ENCODE measurements around the gene SLC47A2. TPM values are rescaled to one million over a fixed set of nuclear protein-coding genes. Genes with fewer than 3 reads are reported as not detected.
"Not testable (repeated sequence)": the region's sequence is repeated elsewhere in the genome, so short reads cannot be mapped to it uniquely, and the experiment has no call there.

Gene SLC47A2, protein sequence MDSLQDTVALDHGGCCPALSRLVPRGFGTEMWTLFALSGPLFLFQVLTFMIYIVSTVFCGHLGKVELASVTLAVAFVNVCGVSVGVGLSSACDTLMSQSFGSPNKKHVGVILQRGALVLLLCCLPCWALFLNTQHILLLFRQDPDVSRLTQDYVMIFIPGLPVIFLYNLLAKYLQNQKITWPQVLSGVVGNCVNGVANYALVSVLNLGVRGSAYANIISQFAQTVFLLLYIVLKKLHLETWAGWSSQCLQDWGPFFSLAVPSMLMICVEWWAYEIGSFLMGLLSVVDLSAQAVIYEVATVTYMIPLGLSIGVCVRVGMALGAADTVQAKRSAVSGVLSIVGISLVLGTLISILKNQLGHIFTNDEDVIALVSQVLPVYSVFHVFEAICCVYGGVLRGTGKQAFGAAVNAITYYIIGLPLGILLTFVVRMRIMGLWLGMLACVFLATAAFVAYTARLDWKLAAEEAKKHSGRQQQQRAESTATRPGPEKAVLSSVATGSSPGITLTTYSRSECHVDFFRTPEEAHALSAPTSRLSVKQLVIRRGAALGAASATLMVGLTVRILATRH
- total RNA-seq, result not detected

DNA sequence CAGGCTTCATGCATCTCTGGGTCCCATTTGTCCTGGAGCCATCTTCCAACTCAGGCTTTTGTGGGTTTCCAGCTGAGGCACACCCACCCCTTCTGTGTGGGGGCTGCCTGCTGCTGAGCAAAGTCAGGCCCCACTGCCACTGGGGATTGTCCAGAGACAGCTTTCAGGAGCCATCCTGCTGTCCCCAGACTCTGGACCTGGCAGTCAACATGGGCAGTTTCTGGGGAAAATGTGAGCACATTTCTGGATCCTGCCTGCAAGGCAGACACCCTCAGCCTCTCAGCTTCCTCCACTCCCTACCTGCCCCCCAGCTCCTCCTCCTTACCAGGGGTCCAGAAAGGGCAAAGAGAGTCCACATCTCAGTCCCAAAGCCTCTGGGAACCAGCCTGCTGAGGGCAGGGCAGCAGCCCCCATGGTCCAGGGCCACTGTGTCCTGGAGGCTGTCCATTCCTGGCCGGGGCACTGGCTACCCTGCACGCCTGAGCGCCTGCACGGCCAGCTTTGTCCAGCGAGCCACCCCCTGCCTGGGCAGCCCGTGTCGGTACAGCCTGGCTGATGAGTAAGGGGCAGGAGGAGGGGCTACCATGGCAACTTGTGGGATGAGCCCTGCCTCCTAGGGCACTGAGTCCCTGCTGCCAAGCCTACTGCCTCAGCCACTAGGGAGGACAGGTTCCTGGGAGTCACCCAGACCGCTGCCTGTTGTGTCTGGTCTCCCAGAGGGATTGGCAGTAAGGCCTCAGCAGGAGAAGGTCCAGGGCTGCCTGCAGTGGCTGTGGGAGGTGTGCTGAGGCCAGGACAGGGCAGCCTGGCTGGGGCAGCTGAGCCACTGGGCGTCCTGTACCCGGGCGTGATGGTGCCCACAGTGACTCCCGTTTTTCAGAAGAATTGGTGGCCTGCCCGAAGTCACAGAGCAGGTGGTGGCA lies at the start of gene SLC47A2:
Gene SLC47A2, minus strand, starts transcription at position 477 of the 923 bp plus-strand sequence. Its CDS starts 29 bp downstream, at position 448.
- Histone ChIP-seq H3K27me3 (no peaks in the 10 kb centered on the region), H3K27ac (no peak within 1 kb of the TSS), H3K36me3 (no peaks in the 10 kb centered on the region), H3K4me1 (peaks cover 0 to 10% of the 10 kb centered on the region in 2 donors), H3K9me3 (no peaks in the 10 kb centered on the region), H3K4me3 (no peak within 1 kb of the TSS)
- TF ChIP-seq, protein P1, sequence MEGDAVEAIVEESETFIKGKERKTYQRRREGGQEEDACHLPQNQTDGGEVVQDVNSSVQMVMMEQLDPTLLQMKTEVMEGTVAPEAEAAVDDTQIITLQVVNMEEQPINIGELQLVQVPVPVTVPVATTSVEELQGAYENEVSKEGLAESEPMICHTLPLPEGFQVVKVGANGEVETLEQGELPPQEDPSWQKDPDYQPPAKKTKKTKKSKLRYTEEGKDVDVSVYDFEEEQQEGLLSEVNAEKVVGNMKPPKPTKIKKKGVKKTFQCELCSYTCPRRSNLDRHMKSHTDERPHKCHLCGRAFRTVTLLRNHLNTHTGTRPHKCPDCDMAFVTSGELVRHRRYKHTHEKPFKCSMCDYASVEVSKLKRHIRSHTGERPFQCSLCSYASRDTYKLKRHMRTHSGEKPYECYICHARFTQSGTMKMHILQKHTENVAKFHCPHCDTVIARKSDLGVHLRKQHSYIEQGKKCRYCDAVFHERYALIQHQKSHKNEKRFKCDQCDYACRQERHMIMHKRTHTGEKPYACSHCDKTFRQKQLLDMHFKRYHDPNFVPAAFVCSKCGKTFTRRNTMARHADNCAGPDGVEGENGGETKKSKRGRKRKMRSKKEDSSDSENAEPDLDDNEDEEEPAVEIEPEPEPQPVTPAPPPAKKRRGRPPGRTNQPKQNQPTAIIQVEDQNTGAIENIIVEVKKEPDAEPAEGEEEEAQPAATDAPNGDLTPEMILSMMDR (IDR thresholded peaks at IDR 0.05), result no peak
- DNase-seq (ENCODE audit: low spot score), result no peak

DNA sequence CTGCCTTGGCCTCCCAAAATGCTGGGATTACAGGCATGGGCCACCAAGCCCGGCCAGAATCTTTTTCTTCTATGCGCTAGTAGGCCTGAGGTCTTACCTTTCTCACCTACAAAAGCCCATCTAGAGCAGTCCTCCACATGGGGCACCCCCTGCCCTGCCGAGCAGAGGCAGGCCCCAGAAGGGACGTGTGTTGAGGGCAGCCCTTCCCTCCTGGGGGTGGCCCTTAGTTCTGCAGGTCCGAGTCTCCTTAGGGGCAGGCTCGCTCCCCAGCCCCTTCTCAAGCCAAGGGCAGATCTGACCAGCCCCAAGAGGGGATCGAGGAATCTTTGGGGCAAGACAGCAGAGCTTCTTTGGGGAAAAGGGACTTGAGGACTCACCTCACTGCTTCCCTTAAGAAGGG lies 49.6 kb upstream of the SLC47A2 start:
- H3K9me3 ChIP-seq, result no peaks in the 10 kb centered on the region
- DNase-seq (ENCODE audit: low spot score), result peak; percentile 40

DNA sequence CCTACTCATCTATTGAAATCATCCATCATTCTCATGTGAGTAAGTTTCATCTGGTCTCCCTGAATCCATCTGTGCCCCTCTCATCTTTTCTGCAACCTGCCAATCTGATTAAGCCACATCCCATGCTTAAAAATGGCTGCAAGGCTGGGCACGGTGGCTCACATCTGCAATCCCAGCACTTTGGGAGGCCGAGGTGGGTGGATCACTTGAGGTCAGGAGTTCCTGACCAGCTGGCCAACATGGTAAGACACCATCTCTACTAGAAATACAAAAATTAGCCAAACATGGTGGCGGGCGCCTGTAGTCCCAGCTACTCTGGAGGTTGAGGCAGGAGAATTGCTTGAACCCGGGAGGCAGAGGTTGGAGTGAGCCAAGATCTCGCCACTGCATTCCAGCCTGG lies 47.6 kb upstream of the SLC47A2 start:
- not testable (repeated sequence) for H3K4me3 ChIP-seq; DNase-seq (ENCODE audit: low spot score); H3K9me3 ChIP-seq; H3K27me3 ChIP-seq; H3K4me1 ChIP-seq; H3K27ac ChIP-seq; H3K36me3 ChIP-seq

More for the DNA sequence above, 49.6 kb upstream of the SLC47A2 start:
- Histone ChIP-seq H3K27me3 (no peaks in the 10 kb centered on the region), H3K36me3 (no peaks in the 10 kb centered on the region), H3K27ac (no peak overlapping the region), H3K4me1 (peaks cover 0 to 7% of the 10 kb centered on the region in 2 donors), H3K4me3 (no peak overlapping the region)
- TF ChIP-seq, protein P1 (IDR thresholded peaks at IDR 0.05), result no peak

DNA sequence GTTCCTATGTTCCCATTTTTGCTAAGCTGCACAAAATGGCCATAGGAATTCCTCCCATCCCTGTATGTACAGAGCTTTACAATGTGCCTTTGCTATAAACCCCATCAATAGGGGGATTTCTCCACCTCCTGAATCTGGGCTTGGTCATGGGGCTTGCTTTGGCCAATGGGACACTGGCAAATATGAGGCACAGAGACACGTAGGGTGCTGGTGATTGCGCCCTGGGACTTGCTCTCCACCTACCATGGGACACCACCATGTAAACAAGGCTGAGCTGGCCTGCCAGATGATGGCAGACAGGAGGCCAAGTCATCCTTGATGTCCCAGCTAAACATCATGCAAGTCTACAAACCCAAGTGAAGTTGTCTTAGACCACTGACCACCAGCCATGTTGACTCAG lies 47.0 kb upstream of the SLC47A2 start:
- no peaks in the 10 kb centered on the region for H3K36me3 ChIP-seq
- H3K4me1 ChIP-seq, result peaks cover 0 to 7% of the 10 kb centered on the region in 2 donors
- no peaks in the 10 kb centered on the region for H3K9me3 ChIP-seq
- no peak overlapping the region for H3K4me3 ChIP-seq
- no peaks in the 10 kb centered on the region for H3K27me3 ChIP-seq
- TF ChIP-seq, protein P1 (IDR thresholded peaks at IDR 0.05), result no peak
- DNase-seq (ENCODE audit: low spot score), result peak; percentile 18
- H3K27ac ChIP-seq, result no peak overlapping the region

DNA sequence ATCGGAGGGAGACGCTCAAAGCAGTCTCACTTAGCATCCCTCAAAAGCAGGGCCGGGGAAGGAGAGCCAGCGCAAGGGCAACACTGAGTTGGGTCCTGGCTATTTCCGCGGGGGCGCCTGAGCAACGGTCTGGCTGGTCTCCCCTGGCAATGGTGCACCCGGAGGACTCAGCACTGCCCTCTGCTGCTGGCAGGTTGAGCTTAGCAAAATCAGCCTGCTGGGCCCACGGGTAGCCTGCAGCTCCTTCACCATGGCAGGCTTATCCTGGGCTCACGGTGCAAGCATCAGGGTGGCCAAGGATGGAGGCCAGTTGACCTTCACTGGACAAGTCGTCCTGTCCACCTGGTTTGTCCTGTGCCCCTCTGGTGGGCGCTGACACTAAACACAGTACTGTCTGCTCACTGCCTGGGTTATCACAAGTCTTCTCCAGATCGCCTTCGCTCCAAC lies 46.2 kb upstream of the SLC47A2 start:
- Histone ChIP-seq H3K4me3 (no peak overlapping the region), H3K4me1 (peaks cover 0 to 7% of the 10 kb centered on the region in 2 donors), H3K27ac (no peak overlapping the region), H3K36me3 (no peaks in the 10 kb centered on the region), H3K9me3 (no peaks in the 10 kb centered on the region), H3K27me3 (no peaks in the 10 kb centered on the region)
- peak; percentile 73 for DNase-seq (ENCODE audit: low spot score)
- TF ChIP-seq, protein P1 (IDR thresholded peaks at IDR 0.05), result peak; percentile 39 to 88

Measured in right atrium auricular region (tissue), 2 donors.